Stimulated activated CD4-positive, alpha-beta T cell treated with anti-CD3 and anti-CD28 coated beads, Interleukin-15, amount 100 ng/mL, for 48 hours (primary cell): ENCODE data around the gene A1BG.
"Not testable (repeated sequence)": the region's sequence is repeated elsewhere in the genome, so short reads cannot be mapped to it uniquely, and the experiment has no call there.

ENCODE experiments used
- DNase-seq, 2 donors: peaks; one replicate each; pipeline ENCODE4 v3.0.0-alpha.2; 2020; ENCODE audit warnings: low read depth in 2 of 2

Gene A1BG

GRCh38 chr19:58336820-58337219 lies 16.5 kb downstream of the A1BG start:
- no peak for DNase-seq

DNA sequence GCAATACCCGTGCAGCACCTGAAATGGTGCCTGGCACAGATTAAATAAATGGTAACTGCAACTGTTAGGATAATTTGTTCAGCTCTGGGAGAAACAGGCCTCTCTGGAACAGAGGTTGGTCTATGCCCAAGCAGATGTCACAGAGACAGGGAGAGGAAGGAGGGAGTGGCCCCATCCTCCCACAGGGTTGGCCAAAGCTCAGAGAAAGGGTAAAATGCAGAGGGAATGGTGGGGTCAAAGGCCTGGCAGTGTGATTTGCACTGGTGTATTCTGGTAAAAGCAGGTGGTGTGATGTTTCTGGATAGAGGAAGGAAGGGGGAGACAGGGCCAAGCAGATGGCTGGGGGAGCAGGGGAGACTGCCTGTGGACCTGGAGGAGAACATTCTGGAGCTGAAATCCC lies 17.1 kb downstream of the A1BG start:
- DNase-seq, result no peak

- no peak for DNase-seq
Observed at GRCh38 chr19:58335630-58336029, 17.7 kb downstream of the A1BG start.

DNA sequence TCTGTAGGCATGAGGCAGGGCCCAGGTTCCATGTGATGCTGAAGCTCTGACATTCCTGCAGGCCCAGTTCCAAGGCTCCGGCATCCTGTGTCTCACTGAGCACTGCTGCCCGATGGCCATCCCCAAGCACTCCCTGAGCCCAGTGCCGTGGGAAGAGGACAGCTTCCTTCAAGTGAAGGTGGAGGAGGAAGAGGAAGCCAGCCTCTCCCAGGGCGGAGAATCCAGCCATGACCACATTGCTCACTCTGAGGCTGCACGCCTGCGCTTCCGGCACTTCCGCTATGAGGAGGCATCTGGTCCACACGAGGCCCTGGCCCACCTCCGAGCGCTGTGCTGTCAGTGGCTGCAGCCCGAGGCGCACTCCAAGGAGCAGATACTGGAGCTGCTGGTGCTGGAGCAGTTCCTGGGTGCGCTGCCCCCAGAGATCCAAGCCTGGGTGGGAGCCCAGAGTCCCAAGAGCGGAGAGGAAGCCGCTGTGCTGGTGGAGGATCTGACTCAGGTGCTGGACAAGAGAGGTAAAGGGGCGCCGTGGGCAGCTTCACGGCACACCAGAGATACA lies 18.5 kb downstream of the A1BG start:
- DNase-seq, result no peak

DNA sequence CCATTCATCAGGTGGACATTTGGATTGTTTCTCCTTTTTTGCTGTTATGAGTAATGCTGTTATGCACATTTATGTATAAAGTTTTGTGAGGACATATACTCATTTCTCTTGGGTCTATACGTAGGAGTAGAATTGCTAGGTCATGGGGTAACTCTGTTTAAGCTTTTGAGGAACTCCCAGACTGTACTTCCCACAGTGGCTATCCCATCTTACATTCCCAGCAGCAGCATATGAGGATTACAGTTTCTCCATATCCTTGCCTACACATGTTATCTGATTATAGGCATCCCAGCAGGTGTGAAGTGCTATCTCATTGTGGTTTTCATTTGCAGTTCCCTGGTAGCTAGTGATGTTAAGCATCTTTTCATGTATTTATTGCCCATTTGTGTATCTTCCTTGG lies 20.6 kb downstream of the A1BG start:
- no peak for DNase-seq

GRCh38 chr19:58330458-58330857 lies 22.8 kb downstream of the A1BG start:
- DNase-seq, result no peak

DNA sequence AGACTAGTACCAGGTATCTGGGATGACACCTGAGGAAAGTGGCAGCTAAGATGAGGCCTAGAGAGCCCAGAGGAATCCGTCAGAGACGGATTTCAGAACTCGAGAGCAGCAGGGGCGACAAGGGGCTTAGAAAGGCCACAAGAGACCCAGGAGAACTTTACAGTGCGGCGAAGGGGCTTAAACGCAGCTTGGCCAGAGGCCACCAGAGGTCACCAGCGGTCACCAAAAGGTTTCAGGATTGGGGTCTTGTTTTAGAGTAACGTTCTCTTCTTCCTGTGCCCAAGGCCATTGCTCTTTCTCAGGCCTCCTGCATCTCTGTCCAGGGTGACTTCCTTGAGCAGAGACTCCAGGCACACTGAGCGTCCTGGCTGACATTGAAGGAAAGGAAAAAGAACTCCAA lies 24.3 kb downstream of the A1BG start:
- DNase-seq, result no peak

- peak; percentile 87 to 90 for DNase-seq
Observed at GRCh38 chr19:58326914-58327726, 26.2 kb downstream of the A1BG start, which contains the start of gene ZSCAN22. Gene ZSCAN22 (plus strand): TSS chr19:58326994. CDS start chr19:58334803, 7,809 bp downstream.

DNA sequence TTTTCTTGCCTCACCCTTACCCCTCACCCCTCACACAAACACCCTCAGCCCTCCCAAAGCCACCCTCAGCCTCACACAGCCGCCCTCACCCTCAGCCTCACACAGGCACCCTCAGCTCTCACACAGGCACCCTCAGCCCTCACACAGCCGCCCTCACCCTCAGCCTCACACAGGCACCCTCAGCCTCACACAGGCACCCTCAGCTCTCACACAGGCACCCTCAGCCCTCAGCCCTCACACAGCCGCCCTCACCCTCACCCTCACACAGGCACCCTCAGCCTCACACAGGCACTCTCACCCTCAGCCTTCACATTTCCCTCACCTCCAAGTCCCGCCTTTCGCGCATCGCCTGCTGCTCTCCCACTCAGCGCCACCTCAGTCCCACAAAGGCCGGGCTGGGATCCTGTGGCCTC lies 26.8 kb downstream of the A1BG start:
- DNase-seq, result no peak

DNA sequence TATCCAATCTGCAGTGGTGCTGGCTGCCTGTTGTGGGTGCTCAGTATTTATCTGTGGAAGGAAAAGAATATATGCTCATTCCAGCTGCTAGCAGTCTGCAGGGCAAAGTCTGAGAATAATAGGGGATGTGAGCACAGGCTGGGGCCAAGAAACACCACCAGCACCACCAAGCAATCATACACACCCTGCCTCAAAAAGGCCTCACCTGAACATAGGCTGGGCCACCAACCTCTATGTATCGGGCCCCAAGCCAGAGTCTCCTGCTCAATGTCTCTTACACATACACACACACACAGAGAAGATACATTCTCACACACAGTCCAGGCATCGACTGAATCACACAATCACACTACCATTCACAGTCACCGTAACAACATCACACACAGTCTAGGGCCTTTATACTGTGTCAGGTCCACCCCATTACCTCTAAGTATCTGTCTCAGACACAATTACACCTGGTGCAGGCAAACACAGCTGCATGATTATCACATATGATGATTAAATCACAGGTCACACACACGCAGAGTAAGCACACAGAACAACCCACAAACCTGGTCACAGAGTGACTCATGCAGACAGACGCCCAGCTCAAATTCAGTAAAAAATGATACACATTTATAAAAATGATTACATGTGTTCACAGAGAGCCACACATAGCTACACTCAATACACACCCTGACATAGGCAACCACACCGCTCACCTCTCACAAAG lies 27.8 kb downstream of the A1BG start:
- DNase-seq, result no peak

DNA sequence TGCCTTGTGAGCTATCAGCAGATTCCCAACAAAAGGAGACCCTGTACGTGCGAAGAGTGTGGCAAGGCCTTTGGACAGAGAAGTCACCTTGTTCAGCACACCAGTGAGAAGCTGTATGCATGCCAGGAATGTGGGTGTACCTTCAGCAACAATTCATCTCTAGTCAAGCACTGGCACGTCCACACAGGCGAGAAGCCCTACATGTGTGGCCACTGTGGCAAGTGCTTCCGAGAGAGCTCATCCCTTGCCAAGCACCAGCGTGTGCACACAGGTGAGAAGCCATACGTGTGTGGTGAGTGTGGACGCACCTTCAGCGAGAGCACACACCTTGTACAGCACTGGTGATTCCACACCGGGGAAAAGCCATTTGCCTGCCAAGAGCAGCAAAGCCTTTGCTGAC lies 34.1 kb downstream of the A1BG start:
- no peak for DNase-seq

- no peak for DNase-seq
Observed at GRCh38 chr19:58318297-58318696, 35.0 kb downstream of the A1BG start.

GRCh38 chr19:58317476-58318072 lies 35.7 kb downstream of the A1BG start:
- no peak for DNase-seq

GRCh38 chr19:58315580-58315979 lies 37.7 kb downstream of the A1BG start:
- DNase-seq, result no peak

DNA sequence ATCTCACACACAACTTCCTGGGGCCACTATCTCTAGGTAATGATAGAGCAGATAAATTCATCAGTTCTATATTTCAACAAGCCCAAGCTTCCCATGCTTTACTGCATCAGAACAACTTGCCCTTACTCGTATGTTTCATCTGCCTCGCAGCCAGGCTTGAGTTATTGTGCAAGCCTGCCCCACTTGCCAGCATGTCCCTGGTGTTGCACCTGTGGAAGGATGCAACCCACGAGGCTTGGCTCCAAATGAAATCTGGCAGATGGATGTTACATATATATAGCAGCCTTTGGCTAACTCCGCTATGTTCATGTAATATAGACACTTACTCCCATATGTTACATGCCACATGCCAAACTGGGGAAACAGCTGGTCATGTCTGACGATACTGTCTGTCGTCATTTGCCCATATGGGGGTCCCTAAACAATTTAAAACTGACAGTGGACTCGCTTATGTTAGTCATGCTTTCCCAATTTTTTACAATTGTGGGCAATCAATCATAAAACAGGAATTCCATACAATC lies 41.9 kb downstream of the A1BG start:
- no peak for DNase-seq

GRCh38 chr19:58310685-58311084 lies 42.6 kb downstream of the A1BG start:
- DNase-seq, result not testable (repeated sequence)

DNA sequence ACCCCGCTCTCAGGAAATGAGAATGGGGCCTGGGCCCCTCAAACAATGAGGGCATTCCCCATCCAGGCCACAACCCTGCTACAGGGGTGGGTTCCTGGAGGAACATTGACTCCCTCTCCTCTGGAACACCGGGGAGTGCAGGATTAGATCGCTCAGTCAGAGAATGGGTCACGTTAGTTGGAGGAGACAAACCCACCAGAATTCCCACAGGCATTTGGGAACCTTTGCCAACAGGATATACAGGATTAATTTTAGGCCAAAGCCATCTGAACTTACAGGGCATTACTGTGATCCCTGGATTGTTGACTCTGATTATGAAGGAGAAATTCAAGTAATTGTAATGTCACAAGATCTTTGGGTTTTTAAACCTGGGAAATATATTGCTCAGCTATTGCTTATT lies 45.6 kb downstream of the A1BG start:
- DNase-seq, result no peak

DNA sequence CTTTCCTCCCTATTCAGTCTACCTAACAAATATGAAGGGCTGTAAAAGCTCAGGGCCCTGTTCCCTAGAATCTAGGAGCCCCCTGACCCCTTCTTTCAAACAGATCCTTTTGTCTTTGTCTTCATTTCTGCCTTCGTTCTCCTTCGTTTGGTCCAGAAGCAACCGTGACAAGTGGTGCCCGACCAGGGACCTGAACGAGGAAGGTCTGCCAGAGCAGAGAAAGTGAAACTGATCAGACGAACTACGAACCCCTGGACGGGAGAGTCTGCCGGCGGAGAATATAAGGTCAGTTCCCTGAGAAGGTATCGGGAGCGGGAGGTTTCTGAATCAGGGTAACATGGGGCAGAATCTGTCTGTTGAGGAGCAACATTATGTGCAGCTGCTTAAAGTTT lies 47.4 kb downstream of the A1BG start:
- DNase-seq, result no peak

DNA sequence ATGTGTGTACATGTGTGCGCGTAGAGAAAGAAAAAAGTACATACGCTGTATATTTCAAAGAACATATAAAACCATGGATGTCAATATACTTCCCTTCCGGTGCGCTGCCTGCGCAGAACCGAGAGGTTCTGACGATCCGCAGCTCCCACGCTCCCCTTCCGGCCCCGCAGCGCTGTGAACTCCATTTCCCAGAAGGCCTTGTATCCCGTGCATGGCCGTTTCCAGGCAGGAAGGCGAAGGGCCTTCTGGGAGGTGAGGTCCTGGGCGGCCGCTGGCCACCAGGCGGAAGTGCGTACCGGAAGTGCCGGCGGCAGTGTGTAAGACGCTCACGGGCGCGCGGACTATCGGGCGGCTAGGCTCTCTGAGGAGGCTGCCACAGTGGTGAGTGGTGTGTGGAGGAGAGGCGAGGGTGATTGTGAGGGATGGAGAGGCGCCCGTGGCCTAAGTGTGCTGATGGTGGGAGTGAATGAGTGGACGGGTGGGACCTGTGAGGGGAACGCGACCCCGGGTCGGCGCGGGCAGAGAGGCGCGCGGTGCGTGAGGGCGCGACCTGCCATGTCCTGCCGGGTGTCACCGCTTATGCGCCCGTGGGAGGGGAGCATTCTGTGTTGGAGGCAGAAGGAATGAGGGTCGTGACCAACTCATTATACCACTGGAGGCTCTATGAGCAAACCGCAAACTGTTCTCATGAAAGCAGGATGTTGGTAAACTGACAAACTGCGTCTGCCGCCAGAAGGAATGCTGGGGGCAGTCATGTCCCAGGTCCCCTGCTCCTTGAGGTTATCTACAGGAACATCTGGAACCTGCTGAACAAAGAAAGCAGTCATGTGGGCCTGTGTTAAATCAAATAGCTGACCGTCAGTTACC lies 48.0 kb downstream of the A1BG start, which contains the start of gene ERVK3-1:
Gene ERVK3-1, plus strand, starts transcription at position 313 of the 867 bp plus-strand sequence. CDS start 6,792 bp downstream, outside the sequence.
- DNase-seq, result peak; percentile 91 to 92

DNA sequence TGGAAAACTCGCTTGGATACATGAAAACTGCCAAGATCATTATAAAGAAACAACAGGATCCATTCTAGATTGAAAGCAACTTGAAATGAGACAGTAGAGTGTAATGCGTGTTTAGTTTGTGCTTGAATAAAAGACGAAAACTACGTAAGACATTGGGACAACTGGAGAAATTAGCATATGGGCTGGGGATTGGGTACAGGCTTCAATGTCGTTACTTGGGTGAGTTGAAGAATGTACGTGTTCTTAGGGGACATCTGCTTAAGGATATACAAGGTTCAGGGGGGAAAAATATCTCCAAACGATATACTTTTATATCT lies 48.6 kb downstream of the A1BG start:
- no peak for DNase-seq

GRCh38 chr19:58304255-58304654 lies 49.0 kb downstream of the A1BG start:
- DNase-seq, result no peak
